Activated CD8-positive, alpha-beta T cell treated with anti-CD3 and anti-CD28 coated beads for 36 hours (primary cell): Measurements from ENCODE around the gene CEND1. TPM values are rescaled to one million over a fixed set of nuclear protein-coding genes. Genes with fewer than 3 reads are reported as not detected.
A peak's percentile ranks its signal among the peaks of the same experiment; 100 is the strongest.

Experiments
- ATAC-seq: fragments of 200-7000 bp; cut with Tn5 transposase; one replicate; pipeline ENCODE4 v1.10.0; 2021; ENCODE audit warnings: mild to moderate bottlenecking, moderate library complexity
- CTCF ChIA-PET: fragments of 350-600 bp; sonication (Branson Sonifier 250); formaldehyde crosslinking; loops from one replicate; lab custom pipeline; 2021; ENCODE audit warnings: antibody characterized with exemption; lab: Charles Lee
- POLR2A ChIA-PET: fragments of 350-600 bp; sonication (Branson Sonifier 250); formaldehyde crosslinking; loops from one replicate; lab custom pipeline; 2021; ENCODE audit warnings: antibody characterized with exemption; lab: Charles Lee
- DNase-seq: peaks from one replicate; pipeline ENCODE4 v3.0.0-alpha.2; 2020
- H3K27ac Mint-ChIP-seq: one replicate; pipeline ENCODE4 v1.8.0; 2021; ENCODE audit warnings: mild to moderate bottlenecking, mixed read lengths
- H3K27me3 Mint-ChIP-seq: one replicate; pipeline ENCODE4 v1.8.0; 2021; ENCODE audit warnings: mixed read lengths
- H3K36me3 Mint-ChIP-seq: one replicate; pipeline ENCODE4 v1.8.0; 2021; ENCODE audit warnings: low read depth, mixed read lengths
- H3K4me1 Mint-ChIP-seq: one replicate; pipeline ENCODE4 v1.8.0; 2021; ENCODE audit warnings: low read depth, mixed read lengths
- H3K4me3 Mint-ChIP-seq: one replicate; pipeline ENCODE4 v1.8.0; 2021; ENCODE audit warnings: mild to moderate bottlenecking, moderate library complexity, mixed read lengths
- H3K9me3 Mint-ChIP-seq: one replicate; pipeline ENCODE4 v1.8.0; 2021; ENCODE audit warnings: mixed read lengths
- intact Hi-C: fragments of 100-400 bp; cut with micrococcal nuclease; formaldehyde crosslinking; loops from one replicate; pipeline ENCODE4 v1.10.0; 2022
- total RNA-seq, 2 experiments: library from RNA; stranded (reverse); gene quantifications; one replicate each; pipeline ENCODE4 v1.2.3, GENCODE V29; 2021
- TF ChIP-seq, protein P1 (sequence below): fragments of 200-600 bp; IDR thresholded peaks from one replicate; pipeline ENCODE4 v1.8.0; 2022; ENCODE audit warnings: antibody characterized with exemption, mild to moderate bottlenecking

CEND1 gene
- total RNA-seq, 2 experiments from 2014 or later: 0.20 to 0.25 TPM

DNA sequence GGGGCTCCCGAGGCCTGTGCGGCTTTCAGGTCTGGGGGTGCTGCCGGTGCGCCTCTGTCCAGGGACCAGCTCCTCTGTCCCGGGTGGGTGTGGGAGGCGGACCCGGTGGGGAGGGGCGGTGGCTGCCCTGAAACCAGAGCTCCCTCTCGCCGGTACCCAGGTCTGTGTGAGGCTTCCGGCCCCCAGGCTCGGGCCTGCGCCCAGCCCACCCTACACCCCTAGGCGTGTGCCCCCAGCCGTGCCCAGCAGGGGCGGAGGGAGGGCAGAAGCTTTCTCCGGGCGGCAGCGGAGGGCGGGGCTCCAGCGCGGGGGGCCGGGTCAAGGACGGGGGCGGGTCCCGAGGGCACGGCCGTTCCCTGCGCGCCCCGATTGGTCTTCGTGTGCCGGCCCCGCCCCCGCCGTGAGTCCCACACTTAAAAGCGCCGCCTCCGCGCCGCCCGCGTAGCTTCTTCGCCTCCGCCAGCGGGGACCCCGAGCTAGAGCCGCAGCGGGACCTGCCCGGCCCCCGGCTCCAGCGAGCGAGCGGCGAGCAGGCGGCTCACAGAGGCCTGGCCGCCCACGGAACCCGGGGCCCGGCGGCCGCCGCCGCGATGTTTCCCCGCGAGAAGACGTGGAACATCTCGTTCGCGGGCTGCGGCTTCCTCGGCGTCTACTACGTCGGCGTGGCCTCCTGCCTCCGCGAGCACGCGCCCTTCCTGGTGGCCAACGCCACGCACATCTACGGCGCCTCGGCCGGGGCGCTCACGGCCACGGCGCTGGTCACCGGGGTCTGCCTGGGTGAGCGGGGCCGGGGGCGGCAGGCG is 29.4 kb upstream of the CEND1 start:
- Mint-ChIP-seq H3K4me1 (peaks cover 10% of the 10 kb centered on the region), H3K36me3 (peaks cover 8% of the 10 kb centered on the region), H3K9me3 (no peaks in the 10 kb centered on the region), H3K27ac (peak overlapping the region; percentile 64), H3K4me3 (peak overlapping the region; percentile 73), H3K27me3 (no peaks in the 10 kb centered on the region)
- intact Hi-C loops: no loop called here
- POLR2A ChIA-PET: interaction anchor here (0.9 to 15.6 kb wide), 9 partner anchors 8 to 24 kb away, joined by 3 to 273 read pairs (median 4); partner anchors contain the start of genes CD151, CRACR2B, POLR2L and RPLP2
- CTCF ChIA-PET: interaction anchor here (0.6 to 2.2 kb wide), 7 partner anchors 8 to 232 kb away, joined by 3 to 11 read pairs (median 3); partner anchors contain the start of gene CD151
- DNase-seq: peak; percentile 94
- TF ChIP-seq, protein P1, sequence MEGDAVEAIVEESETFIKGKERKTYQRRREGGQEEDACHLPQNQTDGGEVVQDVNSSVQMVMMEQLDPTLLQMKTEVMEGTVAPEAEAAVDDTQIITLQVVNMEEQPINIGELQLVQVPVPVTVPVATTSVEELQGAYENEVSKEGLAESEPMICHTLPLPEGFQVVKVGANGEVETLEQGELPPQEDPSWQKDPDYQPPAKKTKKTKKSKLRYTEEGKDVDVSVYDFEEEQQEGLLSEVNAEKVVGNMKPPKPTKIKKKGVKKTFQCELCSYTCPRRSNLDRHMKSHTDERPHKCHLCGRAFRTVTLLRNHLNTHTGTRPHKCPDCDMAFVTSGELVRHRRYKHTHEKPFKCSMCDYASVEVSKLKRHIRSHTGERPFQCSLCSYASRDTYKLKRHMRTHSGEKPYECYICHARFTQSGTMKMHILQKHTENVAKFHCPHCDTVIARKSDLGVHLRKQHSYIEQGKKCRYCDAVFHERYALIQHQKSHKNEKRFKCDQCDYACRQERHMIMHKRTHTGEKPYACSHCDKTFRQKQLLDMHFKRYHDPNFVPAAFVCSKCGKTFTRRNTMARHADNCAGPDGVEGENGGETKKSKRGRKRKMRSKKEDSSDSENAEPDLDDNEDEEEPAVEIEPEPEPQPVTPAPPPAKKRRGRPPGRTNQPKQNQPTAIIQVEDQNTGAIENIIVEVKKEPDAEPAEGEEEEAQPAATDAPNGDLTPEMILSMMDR: peak; percentile 56
- ATAC-seq: peak; percentile 85

DNA sequence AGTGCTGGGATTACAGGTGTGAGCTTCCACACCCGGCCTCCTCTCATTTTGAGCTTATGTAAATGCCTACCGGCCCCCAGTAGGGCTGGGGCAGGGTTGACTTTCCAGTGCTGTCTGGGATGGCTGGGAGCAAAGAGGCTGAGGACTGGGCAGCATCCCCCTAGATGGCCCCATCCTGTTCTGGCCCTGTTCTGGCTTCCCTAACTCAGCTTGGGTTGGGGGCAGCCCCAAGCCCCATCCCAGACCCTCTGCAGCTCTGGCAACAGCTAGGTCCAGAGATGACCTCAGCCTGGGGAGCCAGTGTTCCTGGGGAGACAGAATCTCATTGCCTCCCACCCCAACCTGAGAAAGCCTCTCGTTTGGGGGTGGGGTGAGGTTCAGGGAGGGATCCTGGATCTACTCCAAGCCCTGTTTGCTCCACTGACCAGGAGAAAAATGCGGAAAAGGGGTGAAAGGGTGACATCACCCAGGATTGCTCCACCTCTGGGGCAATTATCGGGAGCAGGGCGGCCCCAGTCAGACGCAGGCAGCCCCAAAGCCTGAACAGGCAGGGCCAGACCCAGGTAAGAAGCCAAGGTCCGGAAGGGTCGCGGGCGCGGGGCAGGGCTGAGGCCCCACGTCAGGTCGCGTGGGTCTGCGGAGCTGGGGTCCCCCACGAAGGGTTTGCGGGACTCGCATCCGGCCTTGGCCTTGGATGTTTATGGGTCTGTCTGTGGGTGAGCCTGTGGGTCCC is 28.7 kb upstream of the CEND1 start, which contains the start of gene PNPLA2:
Gene PNPLA2 (plus strand): TSS at position 519 of the 733 bp plus-strand sequence. CDS start 805 bp downstream, outside the sequence.
- ChIA-PET POLR2A (interaction anchor here (0.9 to 15.6 kb wide), 8 partner anchors 7 to 22 kb away, joined by 3 to 273 read pairs (median 4); partner anchors contain the start of genes CD151, CRACR2B, POLR2L and RPLP2), CTCF (interaction anchor here (1.2 to 2.2 kb wide), 5 partner anchors 10 to 25 kb away, joined by 3 to 11 read pairs (median 3); partner anchors contain the start of gene CD151)
- TF ChIP-seq, protein P1: no peak
- Mint-ChIP-seq H3K27me3 (no peaks in the 10 kb centered on the region), H3K27ac (peak within 1 kb of the TSS; percentile 64), H3K36me3 (peaks cover 10% of the 10 kb centered on the region), H3K4me1 (peaks cover 10% of the 10 kb centered on the region), H3K4me3 (peak within 1 kb of the TSS; percentile 73), H3K9me3 (no peaks in the 10 kb centered on the region)
- DNase-seq (no peak), ATAC-seq (no peak)
- intact Hi-C loops: no loop called here

DNA sequence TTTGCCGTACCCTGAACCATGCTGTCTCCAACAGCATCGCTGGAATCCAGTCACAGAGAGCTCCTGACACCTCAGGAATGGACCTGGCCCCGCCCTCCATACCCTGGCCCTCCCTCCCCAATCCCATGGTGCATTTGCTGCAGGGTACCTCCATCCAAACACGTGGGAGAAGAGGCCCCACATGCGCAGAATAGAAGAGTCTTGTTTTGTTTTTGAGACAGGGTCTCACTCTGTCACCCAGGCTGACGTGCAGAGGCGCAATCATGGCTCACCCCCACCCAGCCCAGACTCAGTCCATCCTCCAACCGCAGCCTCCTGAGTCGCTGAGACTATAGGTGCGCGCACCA is 26.5 kb upstream of the CEND1 start:
- intact Hi-C loops: no loop called here
- Mint-ChIP-seq H3K27me3 (no peaks in the 10 kb centered on the region), H3K27ac (no peak overlapping the region), H3K4me3 (no peak overlapping the region), H3K36me3 (peaks cover 25% of the 10 kb centered on the region), H3K4me1 (peaks cover 23% of the 10 kb centered on the region), H3K9me3 (no peaks in the 10 kb centered on the region)
- POLR2A ChIA-PET: interaction anchor here (0.8 to 15.6 kb wide), 2 partner anchors 13 to 18 kb away, joined by 3 to 273 read pairs; partner anchors contain the start of genes CD151, CRACR2B, POLR2L and TSPAN4
- DNase-seq: no peak
- no peak for ATAC-seq
- CTCF ChIA-PET: no interaction called here
- TF ChIP-seq, protein P1: no peak

DNA sequence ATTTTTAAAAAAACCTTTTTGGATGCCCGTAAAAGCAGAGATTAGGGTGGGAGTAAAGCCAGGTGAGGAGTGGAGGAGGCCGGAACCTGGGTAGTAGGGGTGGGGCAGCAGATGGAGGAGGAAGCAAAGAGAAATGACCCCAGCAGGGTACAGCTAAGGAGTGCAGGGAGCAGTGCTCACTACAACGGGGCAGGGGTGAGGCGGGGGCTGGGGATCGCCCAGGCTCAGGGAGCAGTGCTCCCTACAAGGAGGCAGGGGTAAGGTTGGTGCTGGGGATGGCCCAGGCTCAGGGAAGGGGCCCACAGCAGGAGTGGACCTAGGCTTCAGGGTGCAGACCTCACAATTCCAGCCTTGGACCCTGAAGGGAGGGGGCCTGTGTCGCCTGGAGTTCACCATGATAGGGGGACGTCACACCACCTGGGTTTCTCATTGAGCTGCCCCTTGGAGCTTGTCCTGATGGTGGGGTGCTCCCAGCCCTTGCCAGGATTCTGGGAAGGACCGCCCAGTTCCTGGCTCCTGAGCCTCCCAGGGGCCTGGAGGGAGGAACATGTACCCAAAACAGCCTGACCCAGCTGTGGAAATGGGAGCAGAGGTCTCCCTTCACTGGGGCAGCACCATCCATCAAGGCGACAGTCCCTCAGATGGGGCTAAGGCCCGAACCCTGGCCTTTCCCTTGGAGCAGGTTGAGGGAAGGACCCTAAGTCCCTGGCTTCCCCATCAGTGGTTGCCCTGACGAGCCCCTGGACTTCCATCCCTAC is 26.0 kb upstream of the CEND1 start:
- ATAC-seq (no peak), DNase-seq (no peak)
- TF ChIP-seq, protein P1: no peak
- CTCF ChIA-PET: no interaction called here
- no peak overlapping the region for H3K4me3 Mint-ChIP-seq
- POLR2A ChIA-PET: interaction anchor here (0.8 to 15.6 kb wide), 4 partner anchors 12 to 19 kb away, joined by 3 to 273 read pairs (median 4); partner anchors contain the start of genes CD151, CRACR2B, POLR2L and TSPAN4
- peaks cover 31% of the 10 kb centered on the region for H3K36me3 Mint-ChIP-seq
- no peaks in the 10 kb centered on the region for H3K9me3 Mint-ChIP-seq
- H3K27ac Mint-ChIP-seq: no peak overlapping the region
- intact Hi-C loops: no loop called here
- peaks cover 24% of the 10 kb centered on the region for H3K4me1 Mint-ChIP-seq
- H3K27me3 Mint-ChIP-seq: no peaks in the 10 kb centered on the region
